Measurements from ENCODE around the gene THOC1.

Gene THOC1

DNA sequence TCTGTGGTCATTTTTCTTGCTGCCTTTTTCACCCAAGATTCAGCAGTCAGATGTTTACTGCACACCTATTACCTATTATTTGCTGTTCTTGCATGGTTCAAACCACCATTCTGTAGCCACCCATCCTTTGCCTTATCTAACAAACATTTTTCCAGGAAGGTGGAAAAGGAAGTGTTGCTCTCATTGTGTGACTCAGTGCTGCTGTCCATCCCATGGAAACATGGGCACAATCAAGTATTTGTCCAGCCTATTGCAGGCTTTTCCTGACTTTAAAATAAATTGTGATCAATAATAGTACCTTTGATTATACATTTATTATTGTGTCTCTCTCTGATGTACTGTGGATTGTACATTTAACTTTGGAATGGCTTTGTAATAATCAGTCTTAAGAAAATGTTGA is 56.3 kb downstream of the THOC1 start:
- DNase-seq = no peak

DNA sequence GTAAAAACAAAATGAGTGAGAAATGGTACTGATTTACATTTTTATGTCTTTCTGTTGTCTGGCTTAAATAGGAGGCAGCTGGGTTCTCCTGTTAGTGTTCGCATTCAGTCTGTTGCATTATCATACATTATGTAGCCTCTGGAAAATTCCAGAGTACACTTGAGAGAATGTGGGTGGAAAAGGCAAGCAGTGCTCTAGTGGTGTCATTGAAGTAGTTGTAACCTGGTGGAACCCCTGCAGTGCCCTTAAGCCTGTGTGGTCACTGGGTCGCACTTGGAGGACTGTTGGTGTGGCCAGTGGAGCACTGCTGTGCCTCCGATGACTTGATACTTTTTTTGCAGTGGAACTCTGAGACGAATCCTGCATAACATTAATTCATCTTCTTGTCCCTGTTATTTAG is 57.1 kb downstream of the THOC1 start:
- DNase-seq = no peak

DNA sequence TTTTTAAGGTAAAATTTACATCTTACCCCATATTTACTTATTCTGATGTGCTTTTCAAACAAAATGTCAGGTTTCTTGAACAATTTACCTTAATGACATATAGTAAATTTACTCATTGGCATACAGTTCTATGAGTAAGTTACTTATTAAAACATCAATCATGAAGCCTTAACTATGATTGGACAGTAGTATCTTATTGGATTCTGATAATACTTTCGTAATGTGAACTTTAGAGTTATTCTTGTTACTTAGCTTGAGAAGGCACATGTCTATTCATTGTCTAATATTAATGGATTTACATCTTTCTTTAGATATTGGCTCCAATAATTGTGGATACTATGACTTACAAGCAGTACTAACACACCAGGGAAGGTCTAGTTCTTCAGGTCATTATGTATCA is 57.8 kb downstream of the THOC1 start:
- no peak for DNase-seq

- DNase-seq = no peak
Measured at GRCh38 chr18:199768-200167, 68.1 kb downstream of the THOC1 start.

GRCh38 chr18:199214-199613 is 68.6 kb downstream of the THOC1 start:
- no peak for DNase-seq

GRCh38 chr18:195651-196050 is 72.2 kb downstream of the THOC1 start:
- DNase-seq = no peak

DNA sequence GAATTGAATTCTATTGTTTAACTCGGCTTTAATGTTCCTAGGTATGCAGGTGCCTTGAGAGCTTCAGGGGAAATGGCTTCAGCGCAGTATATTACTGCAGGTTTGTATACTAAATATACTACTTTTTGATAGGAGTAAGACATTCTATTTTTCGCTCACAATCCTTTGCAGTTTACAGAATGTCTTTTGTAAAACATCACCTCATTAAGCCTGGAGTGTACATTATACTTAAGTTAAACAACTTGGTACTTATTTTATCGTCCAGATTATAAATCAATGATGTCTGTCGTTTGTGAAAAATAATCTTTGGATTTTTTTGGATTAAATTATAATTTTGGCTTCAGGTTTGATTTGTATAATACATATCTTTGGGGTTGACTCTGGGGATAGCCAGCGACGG is 75.0 kb downstream of the THOC1 start:
- DNase-seq = no peak

- DNase-seq = no peak
Measured at GRCh38 chr18:191725-192124, 76.1 kb downstream of the THOC1 start.

GRCh38 chr18:189254-189653 is 78.6 kb downstream of the THOC1 start:
- no peak for DNase-seq

DNA sequence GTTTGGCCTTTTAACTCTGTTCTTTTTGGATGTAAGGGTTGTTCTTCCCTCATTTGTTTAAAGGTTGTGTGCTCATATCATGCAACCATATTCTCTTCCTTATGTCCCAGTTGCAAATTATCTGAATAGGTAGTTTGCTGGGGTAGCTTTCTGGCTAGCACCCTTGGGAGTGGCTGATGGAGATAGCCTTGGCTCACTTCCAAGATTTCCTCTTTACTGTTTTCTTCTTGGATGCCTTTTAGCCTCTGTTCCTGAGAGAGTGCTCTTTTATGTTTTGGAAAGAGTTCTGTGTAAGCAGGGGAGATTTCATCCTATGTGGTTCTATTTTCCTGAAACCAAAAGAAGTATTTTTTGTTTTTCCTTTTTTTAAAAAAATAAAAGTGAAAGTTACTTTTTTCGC is 84.1 kb downstream of the THOC1 start:
- no peak for DNase-seq

- no peak for DNase-seq
Measured at GRCh38 chr18:181711-182110, 86.1 kb downstream of the THOC1 start.

DNA sequence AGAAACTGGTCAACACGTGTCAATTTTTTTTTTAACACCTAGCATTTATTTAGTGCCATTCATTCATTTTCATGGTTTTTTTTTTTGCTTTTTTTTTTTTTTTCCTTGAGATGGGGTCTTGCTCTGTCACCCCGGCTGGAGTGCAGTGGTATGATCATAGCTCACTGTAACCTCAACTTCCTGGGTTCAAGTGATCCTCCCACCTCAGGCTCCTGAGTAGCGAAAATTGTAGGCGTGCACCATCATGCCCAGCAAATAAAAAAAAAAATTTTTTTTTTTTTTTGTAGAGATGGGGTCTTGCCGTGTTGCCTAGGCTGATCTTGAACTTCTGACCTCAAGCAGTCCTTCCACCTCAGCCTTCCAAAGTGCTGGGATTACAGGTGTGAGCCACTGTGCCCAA is 88.3 kb downstream of the THOC1 start:
- no peak for DNase-seq

DNA sequence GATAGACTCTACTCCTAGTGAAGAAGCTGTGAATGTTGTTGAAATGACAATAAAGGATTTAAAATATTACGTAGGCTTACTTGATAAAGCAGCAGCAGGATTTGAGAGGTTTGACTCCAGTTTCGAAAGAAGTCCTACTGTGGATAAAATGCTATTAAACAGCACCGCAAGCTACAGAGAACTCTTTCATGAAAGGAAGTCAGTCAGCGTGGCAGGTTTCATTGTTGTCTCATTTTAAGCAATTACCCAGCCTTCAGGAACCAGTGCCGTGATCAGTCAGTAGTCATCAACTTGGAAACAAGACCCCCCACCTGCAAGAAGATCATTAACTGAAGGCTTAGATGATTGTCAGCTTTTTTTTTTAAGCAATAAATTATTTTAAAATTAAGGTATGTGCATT is 95.5 kb downstream of the THOC1 start:
- no peak for DNase-seq

Measured in SHP77 (cell line).